CD14-positive monocyte (primary cell): ENCODE measurements around the gene TSHZ1. TPM values are rescaled to one million over a fixed set of nuclear protein-coding genes. Genes with fewer than 3 reads are reported as not detected.
A peak's percentile ranks its signal among the peaks of the same experiment; 100 is the strongest.

Source experiments
- DNase-seq, 3 donors: peaks; one replicate each; pipeline ENCODE4 v3.0.0-alpha.2; 2011 to 2022
- H2AFZ ChIP-seq: 2 replicates; pipeline ENCODE4 v1.6.0; 2012; ENCODE audit warnings: mild to moderate bottlenecking, low read depth, low read length, inconsistent platforms; ENCODE audit not compliant: insufficient read depth, poor library complexity, severe bottlenecking
- H3K27ac ChIP-seq, 2 donors: 1 replicate in 1 of 2; 2 replicates in 1 of 2; pipeline ENCODE4 v1.5.1; 2012 to 2013; ENCODE audit warnings: low read length in 2 of 2, control low read depth in 1 of 2, inconsistent platforms in 1 of 2, low read depth in 1 of 2, mild to moderate bottlenecking in 1 of 2
- H3K27me3 ChIP-seq, 2 donors: one replicate each; pipeline versions ENCODE4 v1.6.0 to v1.6.1; 2011 to 2013; ENCODE audit warnings: low read length in 2 of 2; ENCODE audit not compliant: control insufficient read depth in 2 of 2, insufficient read depth in 2 of 2
- H3K36me3 ChIP-seq, 2 donors: replicated peaks in 1 of 2; 1 replicate in 1 of 2; 2 replicates in 1 of 2; pipeline versions ENCODE4 v1.5.1 to v1.6.1; 2012 to 2013; ENCODE audit warnings: low read length in 2 of 2, control low read depth in 1 of 2, inconsistent platforms in 1 of 2, mild to moderate bottlenecking in 1 of 2; ENCODE audit not compliant: insufficient read depth in 2 of 2, control insufficient read depth in 1 of 2
- H3K4me1 ChIP-seq, 2 donors: 1 replicate in 1 of 2; 2 replicates in 1 of 2; pipeline versions ENCODE4 v1.5.1 to v1.6.1; 2012 to 2013; ENCODE audit warnings: low read length in 2 of 2, control low read depth in 1 of 2, inconsistent platforms in 1 of 2, mild to moderate bottlenecking in 1 of 2, moderate library complexity in 1 of 2; ENCODE audit not compliant: insufficient read depth in 2 of 2, control insufficient read depth in 1 of 2
- H3K4me2 ChIP-seq: replicated peaks from 2 replicates; pipeline ENCODE3; 2012; ENCODE audit warnings: low read length, moderate library complexity, mild to moderate bottlenecking; ENCODE audit not compliant: poor library complexity, severe bottlenecking; ENCODE audit errors: extremely low read depth
- H3K4me3 ChIP-seq, 3 experiments: fragments of 200-600 bp in 1 of 3; sonication (generic) in 1 of 3; replicated peaks in 1 of 3; 1 replicate in 2 of 3; 2 replicates in 1 of 3; pipeline ENCODE4 v1.5.1; 2011 to 2013; ENCODE audit warnings: low read length in 3 of 3, mild to moderate bottlenecking in 3 of 3, control low read depth in 2 of 3, low read depth in 2 of 3, inconsistent platforms in 1 of 3, moderate library complexity in 1 of 3
- H3K79me2 ChIP-seq: 2 replicates; pipeline ENCODE4 v1.6.0; 2012; ENCODE audit warnings: mild to moderate bottlenecking, control low read depth, inconsistent platforms, low read length, moderate library complexity; ENCODE audit not compliant: insufficient read depth
- H3K9ac ChIP-seq: 2 replicates; pipeline ENCODE4 v1.6.0; 2017; ENCODE audit warnings: low read length, mild to moderate bottlenecking; ENCODE audit not compliant: insufficient read depth, poor library complexity, severe bottlenecking
- H3K9me3 ChIP-seq, 2 donors: replicated peaks in 1 of 2; 1 replicate in 1 of 2; 2 replicates in 1 of 2; pipeline versions ENCODE4 v1.5.1 to v1.6.1; 2012 to 2013; ENCODE audit warnings: low read length in 2 of 2, control low read depth in 1 of 2; ENCODE audit not compliant: control insufficient read depth in 1 of 2, insufficient read depth in 1 of 2
- H4K20me1 ChIP-seq: 2 replicates; pipeline ENCODE4 v1.6.0; 2012; ENCODE audit warnings: mild to moderate bottlenecking, low read length, control low read depth, moderate library complexity; ENCODE audit not compliant: insufficient read depth
- H3K27ac Mint-ChIP-seq, 7 donors: one replicate each; pipeline ENCODE4 v1.8.0; 2020; ENCODE audit warnings: mild to moderate bottlenecking in 7 of 7, mixed read lengths in 7 of 7, moderate library complexity in 6 of 7, inconsistent platforms in 2 of 7
- H3K27me3 Mint-ChIP-seq, 3 donors: one replicate each; pipeline ENCODE4 v1.8.0; 2021 to 2022; ENCODE audit warnings: low read depth in 3 of 3, mild to moderate bottlenecking in 3 of 3, mixed read lengths in 3 of 3, moderate library complexity in 3 of 3, inconsistent platforms in 1 of 3
- H3K36me3 Mint-ChIP-seq, 2 donors: one replicate each; pipeline ENCODE4 v1.8.0; 2020; ENCODE audit warnings: mixed read lengths in 2 of 2, inconsistent platforms in 1 of 2, mild to moderate bottlenecking in 1 of 2
- H3K4me1 Mint-ChIP-seq: one replicate; pipeline ENCODE4 v1.8.0; 2020; ENCODE audit warnings: mild to moderate bottlenecking, mixed read lengths
- H3K4me3 Mint-ChIP-seq, 2 donors: one replicate each; pipeline ENCODE4 v1.8.0; 2020; ENCODE audit warnings: mild to moderate bottlenecking in 2 of 2, mixed read lengths in 2 of 2, moderate library complexity in 1 of 2
- H3K9me3 Mint-ChIP-seq, 7 donors: one replicate each; pipeline ENCODE4 v1.8.0; 2020 to 2022; ENCODE audit warnings: mixed read lengths in 7 of 7, mild to moderate bottlenecking in 6 of 7, moderate library complexity in 6 of 7, inconsistent platforms in 2 of 7
- WGBS: methylation state at CpG from one replicate; pipeline ENCODE4 v1.1.5; 2013; ENCODE audit warnings: missing lambda C conversion rate; ENCODE audit not compliant: insufficient coverage; 5-methylcytosine and 5-hydroxymethylcytosine counted together
- intact Hi-C, 2 donors: fragments of 100-400 bp; cut with micrococcal nuclease; formaldehyde crosslinking; loops; one replicate each; pipeline versions ENCODE4 v1.15.0 to v1.15.1; 2023
- polyA plus RNA-seq, 3 donors: library from polyadenylated mRNA; depleted of rRNA in 1 of 3; unstranded in 2 of 3; stranded (reverse) in 1 of 3; fragments of 300-500 nt in 2 of 3; fragments of >200 nt in 1 of 3; fragmentation: Illumina TruSeq in 2 of 3; gene quantifications; 1 replicate in 2 of 3; 2 replicates in 1 of 3; pipeline ENCODE4 v1.2.3, GENCODE V29; 2012 to 2021
- TF ChIP-seq, protein P1 (sequence below): fragments of 200-600 bp; IDR thresholded peaks from one replicate; pipeline ENCODE4 v1.8.0; 2022; ENCODE audit warnings: antibody characterized with exemption, mild to moderate bottlenecking

Gene TSHZ1
- polyA plus RNA-seq, 3 donors = 0.76 to 3.3 (median 1.4) TPM

DNA sequence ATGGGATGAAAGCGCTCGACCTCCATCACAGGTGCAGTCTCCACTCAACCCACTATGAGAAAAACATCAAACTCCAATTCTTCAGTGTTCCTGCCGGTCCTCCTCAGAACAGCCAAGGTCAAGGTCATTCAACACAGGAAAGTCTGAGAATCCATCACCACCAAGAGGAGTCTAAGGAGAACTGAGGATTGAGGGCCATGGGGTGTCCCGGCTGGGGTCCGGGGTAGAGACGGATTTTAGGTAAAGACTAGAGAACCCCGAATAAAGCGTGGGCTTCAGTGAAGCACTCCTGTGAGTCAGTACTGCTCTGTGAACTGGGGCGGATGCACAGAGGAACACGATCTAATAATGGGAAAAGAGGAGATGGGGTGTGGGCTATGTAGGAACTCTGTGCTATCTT is 43.5 kb upstream of the TSHZ1 start:
- Mint-ChIP-seq H3K27ac (no peak overlapping the region), H3K27me3 (peaks cover 7 to 12% (median 11%) of the 10 kb centered on the region in 3 donors), H3K9me3 (peaks cover 0 to 6% (median 2%) of the 10 kb centered on the region in 7 donors), H3K4me3 (no peak overlapping the region), H3K4me1 (no peaks in the 10 kb centered on the region), H3K36me3 (no peaks in the 10 kb centered on the region)
- Histone ChIP-seq H3K27me3 (no peaks in the 10 kb centered on the region), H4K20me1 (no peaks in the 10 kb centered on the region), H3K9ac (no peak overlapping the region), H3K27ac (no peak overlapping the region), H3K36me3 (no peaks in the 10 kb centered on the region), H3K4me1 (no peaks in the 10 kb centered on the region), H3K4me2 (no peak overlapping the region), H2AFZ (no peak overlapping the region), H3K4me3 (no peak overlapping the region), H3K79me2 (no peaks in the 10 kb centered on the region), H3K9me3 (no peaks in the 10 kb centered on the region)
- DNase-seq = no peak
- 95% methylated on average over 8 of the region's 10 CpGs for WGBS
- intact Hi-C loops = no loop called here
- TF ChIP-seq, protein P1, sequence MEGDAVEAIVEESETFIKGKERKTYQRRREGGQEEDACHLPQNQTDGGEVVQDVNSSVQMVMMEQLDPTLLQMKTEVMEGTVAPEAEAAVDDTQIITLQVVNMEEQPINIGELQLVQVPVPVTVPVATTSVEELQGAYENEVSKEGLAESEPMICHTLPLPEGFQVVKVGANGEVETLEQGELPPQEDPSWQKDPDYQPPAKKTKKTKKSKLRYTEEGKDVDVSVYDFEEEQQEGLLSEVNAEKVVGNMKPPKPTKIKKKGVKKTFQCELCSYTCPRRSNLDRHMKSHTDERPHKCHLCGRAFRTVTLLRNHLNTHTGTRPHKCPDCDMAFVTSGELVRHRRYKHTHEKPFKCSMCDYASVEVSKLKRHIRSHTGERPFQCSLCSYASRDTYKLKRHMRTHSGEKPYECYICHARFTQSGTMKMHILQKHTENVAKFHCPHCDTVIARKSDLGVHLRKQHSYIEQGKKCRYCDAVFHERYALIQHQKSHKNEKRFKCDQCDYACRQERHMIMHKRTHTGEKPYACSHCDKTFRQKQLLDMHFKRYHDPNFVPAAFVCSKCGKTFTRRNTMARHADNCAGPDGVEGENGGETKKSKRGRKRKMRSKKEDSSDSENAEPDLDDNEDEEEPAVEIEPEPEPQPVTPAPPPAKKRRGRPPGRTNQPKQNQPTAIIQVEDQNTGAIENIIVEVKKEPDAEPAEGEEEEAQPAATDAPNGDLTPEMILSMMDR = no peak

DNA sequence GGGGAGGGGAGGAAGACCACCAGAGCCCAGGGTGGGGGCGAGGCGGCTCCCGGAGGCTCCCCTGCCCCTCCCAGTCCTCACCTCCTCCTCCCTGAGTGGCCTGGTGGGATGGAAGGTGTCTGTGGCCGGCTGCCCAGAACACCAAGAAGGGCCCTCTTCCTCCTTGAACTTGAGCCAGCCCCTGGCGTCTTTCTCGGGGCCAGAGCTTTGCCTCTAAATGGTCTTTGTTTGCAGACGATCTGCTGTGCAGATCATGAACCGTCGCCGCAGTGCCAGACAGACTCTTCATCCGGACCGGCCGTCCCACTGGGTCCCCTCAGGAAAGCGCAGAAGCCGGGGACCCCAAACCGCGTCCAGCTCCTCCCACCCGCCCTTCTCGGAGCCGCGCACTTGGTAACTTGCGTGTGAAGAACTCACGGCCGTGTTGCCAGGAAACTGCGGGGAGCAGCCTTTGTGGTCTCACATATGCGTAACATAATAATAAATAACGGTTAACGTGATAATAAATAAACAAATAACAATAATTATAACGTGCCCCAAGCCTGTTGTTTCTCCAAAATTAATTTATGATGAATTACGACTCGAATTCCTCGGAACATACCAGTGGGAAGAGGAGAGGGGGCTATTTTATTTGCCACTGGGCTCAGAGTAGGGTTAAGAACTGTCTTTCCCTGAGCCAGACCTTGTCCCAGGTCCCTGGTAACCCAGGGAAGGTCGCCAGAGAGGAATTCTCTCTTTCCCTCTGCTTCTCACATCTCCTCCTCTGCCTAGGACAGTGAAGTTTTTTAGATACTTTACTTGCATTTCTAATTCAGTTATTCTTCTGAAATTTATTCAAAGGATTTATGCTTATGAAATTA is 42.6 kb upstream of the TSHZ1 start:
- Histone ChIP-seq H3K9ac (no peak overlapping the region), H3K4me1 (peaks cover 0 to 4% of the 10 kb centered on the region in 2 donors), H3K79me2 (no peaks in the 10 kb centered on the region), H4K20me1 (no peaks in the 10 kb centered on the region), H3K36me3 (no peaks in the 10 kb centered on the region), H3K27ac (no peak overlapping the region), H2AFZ (no peak overlapping the region), H3K27me3 (no peaks in the 10 kb centered on the region), H3K4me2 (no peak overlapping the region), H3K9me3 (no peaks in the 10 kb centered on the region), H3K4me3 (no peak overlapping the region)
- H3K27ac Mint-ChIP-seq = no peak overlapping the region
- peaks cover 7 to 12% (median 11%) of the 10 kb centered on the region in 3 donors for H3K27me3 Mint-ChIP-seq
- TF ChIP-seq, protein P1 = no peak
- H3K9me3 Mint-ChIP-seq = peaks cover 0 to 6% (median 2%) of the 10 kb centered on the region in 7 donors
- peak overlapping the region; percentile 51 to 62 for H3K4me3 Mint-ChIP-seq
- intact Hi-C loops = no loop called here
- DNase-seq = no peak
- H3K36me3 Mint-ChIP-seq = no peaks in the 10 kb centered on the region
- WGBS = 76% methylated on average over 18 of the region's 33 CpGs
- peaks cover 4% of the 10 kb centered on the region for H3K4me1 Mint-ChIP-seq
